Urothelium cell line (cell line): ENCODE measurements around the gene OSBPL1A.

Source experiments
- DNase-seq: peaks from one replicate; pipeline ENCODE4 v3.0.0; 2011; ENCODE audit warnings: low spot score, mixed read lengths
- FAIRE-seq: peaks from 2 replicates; lab custom pipeline; 2011; peaks lifted over from hg19 to GRCh38; lab: Jason Lieb, UNC

The OSBPL1A gene

GRCh38 chr18:24270358-24270936 lies 127.2 kb downstream of the OSBPL1A start:
- DNase-seq = no peak

GRCh38 chr18:24268784-24269550 lies 128.7 kb downstream of the OSBPL1A start:
- FAIRE-seq = no peak
- no peak for DNase-seq

More at GRCh38 chr18:24270358-24270936, 127.2 kb downstream of the OSBPL1A start:
- FAIRE-seq = no peak

GRCh38 chr18:24267878-24268277 lies 129.7 kb downstream of the OSBPL1A start:
- no peak for FAIRE-seq
- DNase-seq = no peak

- no peak for FAIRE-seq
- no peak for DNase-seq
These were observed 131.5 kb downstream of the OSBPL1A start for GRCh38 chr18:24266131-24266530.

GRCh38 chr18:24265502-24266064 lies 132.0 kb downstream of the OSBPL1A start:
- no peak for FAIRE-seq
- no peak for DNase-seq

DNA sequence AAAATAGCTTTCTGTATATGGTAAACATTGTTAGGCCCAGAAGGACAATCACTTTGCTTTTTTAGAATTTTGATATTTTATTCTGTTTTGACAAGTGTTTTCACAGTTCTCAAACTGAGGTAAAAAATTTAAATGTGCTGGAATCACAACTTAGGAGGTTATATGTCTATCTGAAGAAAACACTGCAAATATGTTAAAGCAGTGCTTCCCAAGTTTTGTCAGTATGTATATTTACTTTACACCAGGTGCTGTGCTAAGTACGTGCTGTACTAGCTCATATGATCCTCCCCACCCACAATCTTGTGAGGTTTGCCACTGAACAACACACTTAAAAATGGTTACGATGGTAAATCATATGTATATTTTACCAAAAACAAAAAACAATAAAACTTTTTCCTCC lies 134.6 kb downstream of the OSBPL1A start:
- FAIRE-seq (no peak), DNase-seq (no peak)

- DNase-seq = no peak
- FAIRE-seq = no peak
These were observed 135.5 kb downstream of the OSBPL1A start for GRCh38 chr18:24262087-24262486.

GRCh38 chr18:24259869-24260641 lies 137.6 kb downstream of the OSBPL1A start:
- DNase-seq = no peak
- FAIRE-seq = no peak

GRCh38 chr18:24254071-24254470 lies 143.6 kb downstream of the OSBPL1A start:
- FAIRE-seq = no peak
- no peak for DNase-seq

- FAIRE-seq = no peak
These were observed 147.9 kb downstream of the OSBPL1A start for GRCh38 chr18:24249716-24250115.

DNA sequence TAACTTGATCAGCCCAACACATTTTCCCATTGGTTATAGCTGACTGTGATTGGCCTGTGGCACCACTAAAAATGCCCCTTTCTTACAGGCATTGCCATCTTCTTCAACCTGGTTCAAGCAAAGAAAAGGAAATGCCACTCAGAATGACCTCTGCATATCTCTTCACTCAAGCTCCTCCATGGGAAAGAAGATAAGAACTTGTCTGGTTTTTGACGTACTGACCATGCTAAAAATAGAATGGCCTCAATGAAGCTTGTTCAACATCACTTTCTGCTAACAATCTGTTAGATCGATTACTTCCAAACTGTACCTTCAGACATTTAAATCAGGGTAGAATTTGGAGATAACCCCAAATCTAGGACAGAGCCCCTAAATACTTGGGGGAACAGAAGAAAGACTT lies 149.3 kb downstream of the OSBPL1A start:
- DNase-seq = no peak
- no peak for FAIRE-seq

More at GRCh38 chr18:24249716-24250115, 147.9 kb downstream of the OSBPL1A start:
- DNase-seq = no peak

GRCh38 chr18:24246143-24246542 lies 151.5 kb downstream of the OSBPL1A start:
- DNase-seq = no peak
- no peak for FAIRE-seq

- FAIRE-seq (no peak), DNase-seq (no peak)
These were observed 152.9 kb downstream of the OSBPL1A start for GRCh38 chr18:24244698-24245097.

DNA sequence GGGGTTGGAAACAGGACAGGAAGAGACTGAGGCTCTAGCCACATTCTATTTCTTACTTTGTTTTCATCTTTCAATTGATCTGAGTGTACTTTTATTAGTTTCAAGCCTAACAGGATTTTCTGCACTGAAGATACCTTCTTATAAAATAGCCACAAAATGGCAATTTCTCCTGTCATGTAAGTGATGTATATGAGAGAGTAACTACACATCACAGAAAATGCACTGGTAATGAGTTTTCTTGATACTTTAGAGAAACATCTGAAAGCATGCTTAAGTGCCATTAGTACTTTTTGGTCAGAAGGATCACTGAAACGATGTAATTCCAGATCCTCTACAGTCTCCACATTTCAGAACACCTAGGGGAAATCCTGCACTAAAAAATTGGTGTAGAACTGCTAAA lies 153.9 kb downstream of the OSBPL1A start:
- DNase-seq (no peak), FAIRE-seq (no peak)

GRCh38 chr18:24239341-24239740 lies 158.3 kb downstream of the OSBPL1A start:
- no peak for FAIRE-seq

DNA sequence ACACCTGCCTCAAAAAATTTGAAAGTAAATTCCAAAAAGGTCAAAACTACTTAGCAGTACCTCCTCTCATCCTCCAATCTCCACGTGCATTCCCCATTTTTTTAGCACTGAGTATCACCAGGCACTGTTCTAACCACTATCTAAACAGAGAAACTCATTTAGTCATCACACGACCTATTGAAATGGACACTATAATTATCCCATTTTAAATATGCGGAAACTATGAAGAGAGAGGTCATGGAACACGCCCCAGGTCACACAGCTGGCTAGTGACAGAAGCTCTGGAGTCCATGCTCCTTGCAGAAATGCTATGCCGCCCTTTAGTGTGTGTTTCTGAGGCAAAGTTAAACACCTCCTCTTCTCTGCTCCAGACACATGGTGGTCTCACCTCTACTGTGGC lies 159.2 kb downstream of the OSBPL1A start:
- DNase-seq (no peak), FAIRE-seq (no peak)

More at GRCh38 chr18:24239341-24239740, 158.3 kb downstream of the OSBPL1A start:
- DNase-seq = no peak

- DNase-seq (no peak), FAIRE-seq (no peak)
These were observed 162.7 kb downstream of the OSBPL1A start for GRCh38 chr18:24234850-24235418.

DNA sequence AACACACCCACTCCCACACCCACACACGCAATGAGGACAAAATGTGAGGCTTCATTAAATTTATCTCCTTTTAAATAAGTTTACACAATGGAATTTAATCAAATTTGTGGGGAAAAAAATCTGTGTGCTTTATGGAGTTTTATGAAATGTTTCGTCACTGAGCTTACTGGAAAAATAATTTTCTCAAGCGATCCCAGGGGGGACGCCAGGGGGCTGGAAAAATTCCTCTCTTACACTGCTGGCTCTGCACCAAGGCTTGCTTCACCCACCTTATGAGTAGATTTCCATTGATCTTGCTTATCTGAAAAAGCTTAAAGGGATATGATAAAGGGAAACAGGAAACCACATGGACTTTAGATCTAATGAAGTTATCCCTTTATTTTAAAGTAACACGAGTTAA lies 163.3 kb downstream of the OSBPL1A start:
- FAIRE-seq (no peak), DNase-seq (no peak)

GRCh38 chr18:24232800-24233199 lies 164.8 kb downstream of the OSBPL1A start:
- no peak for DNase-seq
- no peak for FAIRE-seq

DNA sequence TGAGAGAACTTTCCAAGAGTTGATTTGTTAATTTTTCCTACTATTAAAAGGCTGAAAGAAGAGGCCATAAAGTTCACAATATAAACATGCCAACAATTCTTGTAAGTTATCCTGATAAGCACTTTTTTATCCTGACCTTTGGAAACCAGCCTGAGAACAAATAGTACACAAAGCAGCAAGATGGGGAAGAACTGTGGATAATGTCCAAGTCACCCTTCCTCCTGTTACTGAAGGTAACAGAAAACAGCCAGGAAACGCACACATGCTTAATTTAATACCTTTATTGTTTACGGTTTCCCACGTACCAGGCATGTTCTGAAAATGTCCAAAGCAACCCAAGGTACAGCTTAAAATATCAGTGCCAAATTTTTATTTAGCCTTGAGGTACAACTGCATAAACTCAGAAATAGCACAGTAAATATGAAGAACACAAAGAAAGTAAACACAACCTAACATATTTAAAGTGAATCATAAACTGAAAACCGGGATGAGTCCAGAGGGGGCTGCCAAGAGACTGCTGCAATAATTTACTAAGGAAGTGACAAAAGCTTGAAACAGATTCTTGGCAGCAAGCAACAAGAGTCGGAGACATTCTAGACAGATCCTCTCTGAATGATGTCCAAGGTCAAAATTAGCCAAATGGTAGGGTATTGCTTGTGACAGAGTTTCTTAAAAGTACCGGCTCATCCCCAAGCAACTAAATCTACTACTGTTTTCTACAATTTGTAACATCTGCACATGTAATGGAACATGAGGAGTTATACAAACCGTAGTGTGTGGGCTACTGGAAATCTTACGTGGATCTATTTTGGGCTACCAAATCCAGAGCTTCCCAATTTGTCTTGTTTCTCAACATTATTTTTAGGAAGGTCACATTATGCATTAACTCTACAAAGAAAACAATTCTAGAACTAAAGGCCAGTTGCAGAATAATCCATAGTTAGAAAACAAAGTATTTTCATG lies 165.6 kb downstream of the OSBPL1A start:
- no peak for DNase-seq
- no peak for FAIRE-seq
